GM21367 (cell line): ENCODE measurements around the gene CD244.
"Not testable (repeated sequence)": the region's sequence is repeated elsewhere in the genome, so short reads cannot be mapped to it uniquely, and the experiment has no call there.

ENCODE experiments used
- ATAC-seq: cut with Tn5 transposase; IDR thresholded peaks from one replicate; pipeline ENCODE4 v1.9.1; 2021; ENCODE audit not compliant: unreplicated experiment

The CD244 gene

GRCh38 chr1:160879056-160879455 lies 16.4 kb upstream of the CD244 start:
- no peak for ATAC-seq

DNA sequence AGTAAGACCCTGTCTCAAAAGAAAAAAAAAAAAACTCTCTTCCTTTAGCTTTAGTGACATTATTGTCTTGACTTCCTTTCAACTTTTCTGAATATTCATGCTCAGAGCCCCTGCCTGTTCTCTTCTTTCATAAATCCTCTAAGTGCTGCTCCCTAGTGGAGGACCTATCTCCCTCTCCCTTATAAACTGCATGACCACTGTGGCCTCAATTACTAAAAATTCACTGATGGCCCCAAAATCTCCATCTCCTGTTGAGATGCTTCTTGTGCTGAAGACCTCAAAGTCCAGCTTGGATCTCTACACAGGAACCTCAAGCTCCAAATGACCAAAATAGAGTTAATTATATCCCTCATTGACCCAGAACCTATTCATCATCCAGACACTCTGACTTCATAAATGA lies 14.5 kb upstream of the CD244 start:
- no peak for ATAC-seq

GRCh38 chr1:160876311-160876710 lies 13.6 kb upstream of the CD244 start:
- no peak for ATAC-seq

DNA sequence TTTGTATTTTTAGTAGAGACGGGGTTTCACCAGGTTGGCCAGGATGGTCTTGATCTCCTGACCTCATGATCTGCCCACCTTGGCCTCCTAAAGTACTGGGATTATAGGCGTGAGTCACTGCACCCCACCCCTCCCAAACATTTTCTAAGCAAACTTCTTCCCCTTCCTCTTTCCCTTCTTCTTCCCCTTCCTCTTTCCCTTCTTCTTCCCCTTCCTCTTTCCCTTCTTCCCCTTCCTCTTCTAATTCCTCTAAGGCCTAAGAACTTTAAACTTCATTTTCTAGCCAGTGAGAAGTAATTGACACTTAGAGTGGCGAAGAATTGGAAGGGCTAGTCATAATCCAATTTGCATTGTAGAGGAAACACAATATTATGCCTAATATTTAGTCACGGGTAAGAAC lies 12.9 kb upstream of the CD244 start:
- not testable (repeated sequence) for ATAC-seq

DNA sequence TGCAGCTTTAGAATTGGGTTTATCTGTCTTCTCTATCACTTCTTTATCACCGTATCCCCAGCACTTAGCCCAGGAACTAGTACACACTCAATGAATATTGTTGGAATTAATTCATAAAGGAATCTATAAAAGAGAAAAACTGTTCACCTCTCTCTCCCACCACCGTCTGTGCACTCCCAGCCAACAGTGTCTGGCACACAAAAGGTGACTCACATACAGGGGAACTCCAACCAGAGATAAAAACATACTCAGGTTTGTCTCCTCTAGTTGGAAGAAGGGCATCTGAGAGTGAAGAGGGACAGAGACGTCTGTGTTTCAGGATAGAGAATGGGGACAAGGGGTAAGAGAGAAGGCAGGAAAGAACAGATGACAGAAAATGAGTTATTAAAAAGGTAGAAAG lies 12.2 kb upstream of the CD244 start:
- ATAC-seq = no peak

GRCh38 chr1:160868141-160868540 lies 5.5 kb upstream of the CD244 start:
- ATAC-seq = no peak

GRCh38 chr1:160867651-160868050 lies 5.0 kb upstream of the CD244 start:
- ATAC-seq = not testable (repeated sequence)

DNA sequence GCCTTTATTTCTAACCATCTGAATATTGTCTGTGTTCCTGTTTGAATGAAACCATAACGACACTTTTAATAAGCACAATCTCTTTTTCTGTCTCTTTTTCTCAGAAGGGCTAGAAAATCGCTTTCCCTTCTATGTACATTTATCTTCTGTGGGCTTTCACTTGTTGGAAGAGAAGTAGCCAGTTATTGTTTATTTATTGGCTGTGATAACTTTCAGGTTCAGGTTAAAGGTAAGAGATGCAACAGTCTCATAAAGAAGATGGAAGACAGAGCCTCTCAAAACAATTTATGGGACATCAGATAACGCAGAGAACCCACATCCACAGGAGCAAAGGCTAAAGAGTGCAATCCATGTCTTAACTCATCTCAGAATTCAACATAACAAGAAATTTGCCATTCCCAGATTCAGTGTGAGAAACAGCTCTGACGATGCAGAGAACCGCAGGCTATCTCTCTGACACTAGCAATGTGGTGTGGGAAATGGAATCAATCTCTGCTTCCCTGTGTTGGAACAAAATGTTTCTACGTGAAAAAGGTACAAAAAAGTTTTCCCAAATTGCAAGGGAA lies 4.1 kb upstream of the CD244 start:
- no peak for ATAC-seq

- ATAC-seq = no peak
These were observed 3.5 kb upstream of the CD244 start for GRCh38 chr1:160866001-160866694.

DNA sequence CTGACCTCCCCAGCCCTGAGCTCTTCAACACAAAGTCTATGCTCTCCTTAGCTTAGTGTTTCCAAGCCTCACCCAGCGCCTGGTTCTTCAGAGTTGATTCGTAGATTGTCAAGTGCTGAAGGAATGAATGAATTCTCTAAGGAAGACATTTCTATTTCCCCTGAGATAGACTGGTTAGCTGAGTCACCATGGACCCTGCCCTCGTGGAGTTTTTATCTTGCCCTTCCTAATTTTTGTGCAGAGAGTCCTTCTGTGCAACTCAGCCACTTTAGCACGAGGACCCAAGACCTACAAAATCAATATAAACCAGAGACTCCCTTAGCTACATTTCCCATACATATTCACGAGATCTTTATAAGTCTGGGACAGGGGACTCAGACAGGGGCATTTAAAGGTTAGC lies 2.6 kb upstream of the CD244 start:
- no peak for ATAC-seq

- ATAC-seq = no peak
These were observed 1.5 kb upstream of the CD244 start for GRCh38 chr1:160864173-160864572.

GRCh38 chr1:160863774-160864131 lies 1.1 kb upstream of the CD244 start:
- ATAC-seq = no peak

DNA sequence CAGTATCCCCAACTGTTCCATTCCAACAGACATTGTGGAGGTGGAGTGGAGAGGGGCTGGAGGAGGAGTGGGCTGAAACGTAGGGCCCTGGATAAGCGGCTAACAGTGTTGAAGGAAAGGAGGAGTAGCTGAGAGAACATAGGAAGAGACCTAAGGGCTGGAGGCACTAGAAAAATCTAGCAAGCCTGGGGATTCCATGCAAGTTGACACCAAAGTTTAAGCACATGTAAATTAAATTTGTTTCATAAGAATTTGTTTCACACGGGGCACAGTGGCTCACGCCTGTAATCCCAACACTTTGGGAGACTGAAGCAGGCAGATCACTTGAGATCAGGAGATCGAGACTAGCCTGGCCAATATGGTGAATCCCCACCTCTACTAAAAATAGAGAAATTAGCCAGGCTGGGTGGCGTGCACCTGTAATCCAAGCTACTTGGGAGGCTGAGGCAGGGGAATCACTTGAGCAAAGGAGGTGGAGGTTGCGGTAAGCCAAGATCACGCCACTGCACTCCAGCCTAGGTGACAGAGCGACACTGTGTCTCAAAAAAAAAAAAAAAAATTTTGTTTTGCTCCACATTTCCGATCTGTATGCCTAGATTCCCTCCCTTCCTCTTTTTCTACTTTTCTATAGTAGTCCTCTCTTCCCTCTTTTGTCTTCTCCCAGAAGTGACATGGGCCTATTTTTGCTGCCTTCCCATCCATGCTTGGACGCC lies 530 bp upstream of the CD244 start:
- ATAC-seq = no peak

- no peak for ATAC-seq
These were observed 1.7 kb downstream of the CD244 start for GRCh38 chr1:160860840-160861505.

DNA sequence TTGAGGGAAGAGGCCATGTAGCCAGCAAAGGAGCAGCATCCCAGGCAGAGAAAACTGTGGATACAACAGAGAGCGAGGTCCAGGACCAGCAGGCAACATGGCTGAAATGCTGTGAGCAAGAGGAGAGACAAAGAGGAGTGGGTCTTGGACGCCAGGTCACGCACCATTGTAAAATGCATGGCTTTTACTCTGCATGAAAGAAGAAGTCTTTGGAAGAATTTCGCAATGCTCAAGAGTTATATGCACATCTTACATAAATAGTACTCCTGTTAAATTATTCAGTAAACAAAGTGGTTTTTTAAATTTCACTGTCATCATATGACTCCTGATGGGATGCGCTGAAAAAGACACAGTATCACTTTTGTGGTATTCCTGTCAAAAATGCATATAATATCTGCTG lies 3.5 kb downstream of the CD244 start:
- ATAC-seq = no peak

- no peak for ATAC-seq
These were observed 4.2 kb downstream of the CD244 start for GRCh38 chr1:160858507-160858906.

DNA sequence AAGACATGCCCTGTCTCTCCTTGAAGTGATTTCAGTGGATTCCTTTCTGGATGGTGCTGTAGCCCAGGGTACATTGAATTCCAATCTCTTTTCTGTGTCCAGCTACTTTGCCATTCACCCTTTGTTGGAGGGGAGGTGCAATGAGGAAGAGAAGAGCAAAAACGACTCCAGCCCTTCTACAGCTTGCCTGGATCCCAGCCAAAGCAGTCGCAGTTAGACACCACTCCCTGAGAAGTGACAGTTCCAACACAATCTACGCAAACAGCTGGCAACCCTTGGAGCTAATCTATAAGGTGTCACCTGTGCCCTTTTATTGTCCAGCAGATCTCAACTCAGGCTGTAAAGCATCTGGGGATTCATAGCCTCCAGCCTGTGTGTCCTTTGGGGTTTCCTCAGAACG lies 4.6 kb downstream of the CD244 start:
- no peak for ATAC-seq

- ATAC-seq = no peak
These were observed 7.3 kb downstream of the CD244 start for GRCh38 chr1:160855181-160855981.

GRCh38 chr1:160853754-160854153 lies 8.9 kb downstream of the CD244 start:
- ATAC-seq = no peak

GRCh38 chr1:160853014-160853413 lies 9.7 kb downstream of the CD244 start:
- ATAC-seq = no peak

DNA sequence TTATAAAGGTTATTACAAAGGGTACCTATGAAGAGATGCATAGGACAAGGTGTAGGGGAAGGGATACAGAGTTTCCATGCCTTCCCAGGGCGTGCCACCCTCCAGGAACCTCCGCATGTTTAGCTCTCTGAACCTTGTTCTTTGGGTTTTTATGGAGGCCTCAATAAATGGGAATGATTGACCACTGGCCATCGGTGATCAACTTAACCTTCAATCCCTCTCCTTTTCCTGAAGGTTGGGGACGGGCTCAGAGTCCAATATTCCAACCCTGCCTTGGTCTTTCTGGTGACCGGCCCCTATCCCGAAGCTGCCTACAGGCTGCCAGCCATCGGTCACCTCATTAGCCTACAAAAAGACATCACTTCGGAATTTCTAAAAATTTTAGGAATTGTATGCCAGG lies 11.7 kb downstream of the CD244 start:
- no peak for ATAC-seq
